NCI-H1048 (cell line): ENCODE measurements around the gene FBXL4.
A peak's percentile ranks its signal among the peaks of the same experiment; 100 is the strongest.

ENCODE experiments used
- DNase-seq: peaks from one replicate; lab custom pipeline; 2025; lab: John Stamatoyannopoulos, UW

Gene FBXL4

GRCh38 chr6:98838975-98839374 is 108.8 kb downstream of the FBXL4 start:
- DNase-seq = no peak

GRCh38 chr6:98838032-98838431 is 109.7 kb downstream of the FBXL4 start:
- DNase-seq = no peak

- no peak for DNase-seq
These were observed 110.5 kb downstream of the FBXL4 start for GRCh38 chr6:98836962-98837944.

DNA sequence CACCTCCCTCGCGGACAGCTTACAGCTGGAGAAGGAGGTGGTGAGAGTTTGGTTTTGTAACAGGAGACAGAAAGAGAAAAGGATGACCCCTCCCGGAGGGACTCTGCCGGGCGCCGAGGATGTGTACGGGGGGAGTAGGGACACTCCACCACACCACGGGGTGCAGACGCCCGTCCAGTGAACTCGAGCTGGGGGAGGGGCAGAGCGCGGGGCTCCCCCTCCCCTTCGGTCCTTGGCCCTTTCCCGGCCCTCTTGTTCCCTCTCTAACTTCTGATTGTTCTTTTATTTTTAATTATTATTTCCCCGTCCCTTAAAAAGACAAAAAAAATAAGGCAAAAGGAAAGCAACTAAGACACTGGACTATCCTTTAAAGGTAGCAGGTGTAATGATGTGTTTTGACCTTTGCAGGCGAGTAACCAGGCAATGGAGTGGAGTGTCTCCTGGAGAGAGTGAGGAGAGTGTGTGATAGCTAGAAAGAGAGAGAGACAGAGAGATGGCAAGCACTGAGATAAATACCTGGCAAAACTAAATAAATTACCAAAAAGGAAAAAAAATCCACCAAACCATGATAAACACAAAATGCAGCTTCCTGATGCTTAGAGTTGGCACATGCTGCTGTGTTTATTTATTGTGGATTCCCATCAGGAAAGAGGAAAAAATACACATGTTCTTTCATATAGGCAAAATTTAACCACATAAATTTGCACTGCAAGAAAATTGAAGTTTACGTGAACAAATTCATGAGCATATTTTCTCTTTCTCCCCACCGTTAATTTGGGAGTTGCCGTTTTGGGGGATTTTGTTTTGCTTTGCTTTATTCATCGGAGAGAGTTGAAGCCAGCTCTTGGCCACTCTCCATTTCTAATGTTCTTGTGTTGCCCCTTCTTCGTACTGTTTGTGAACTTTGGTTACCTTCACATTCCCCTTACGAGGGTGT is 111.5 kb downstream of the FBXL4 start:
- DNase-seq = no peak

DNA sequence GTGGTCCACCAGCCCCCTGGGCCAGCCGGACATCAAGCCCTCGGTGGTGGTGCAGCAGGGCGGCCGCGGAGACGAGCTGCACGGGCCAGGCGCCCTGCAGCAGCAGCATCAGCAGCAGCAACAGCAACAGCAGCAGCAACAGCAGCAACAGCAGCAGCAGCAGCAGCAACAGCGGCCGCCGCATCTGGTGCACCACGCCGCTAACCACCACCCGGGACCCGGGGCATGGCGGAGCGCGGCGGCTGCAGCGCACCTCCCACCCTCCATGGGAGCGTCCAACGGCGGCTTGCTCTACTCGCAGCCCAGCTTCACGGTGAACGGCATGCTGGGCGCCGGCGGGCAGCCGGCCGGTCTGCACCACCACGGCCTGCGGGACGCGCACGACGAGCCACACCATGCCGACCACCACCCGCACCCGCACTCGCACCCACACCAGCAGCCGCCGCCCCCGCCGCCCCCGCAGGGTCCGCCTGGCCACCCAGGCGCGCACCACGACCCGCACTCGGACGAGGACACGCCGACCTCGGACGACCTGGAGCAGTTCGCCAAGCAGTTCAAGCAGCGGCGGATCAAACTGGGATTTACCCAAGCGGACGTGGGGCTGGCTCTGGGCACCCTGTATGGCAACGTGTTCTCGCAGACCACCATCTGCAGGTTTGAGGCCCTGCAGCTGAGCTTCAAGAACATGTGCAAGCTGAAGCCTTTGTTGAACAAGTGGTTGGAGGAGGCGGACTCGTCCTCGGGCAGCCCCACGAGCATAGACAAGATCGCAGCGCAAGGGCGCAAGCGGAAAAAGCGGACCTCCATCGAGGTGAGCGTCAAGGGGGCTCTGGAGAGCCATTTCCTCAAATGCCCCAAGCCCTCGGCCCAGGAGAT is 112.4 kb downstream of the FBXL4 start:
- no peak for DNase-seq

DNA sequence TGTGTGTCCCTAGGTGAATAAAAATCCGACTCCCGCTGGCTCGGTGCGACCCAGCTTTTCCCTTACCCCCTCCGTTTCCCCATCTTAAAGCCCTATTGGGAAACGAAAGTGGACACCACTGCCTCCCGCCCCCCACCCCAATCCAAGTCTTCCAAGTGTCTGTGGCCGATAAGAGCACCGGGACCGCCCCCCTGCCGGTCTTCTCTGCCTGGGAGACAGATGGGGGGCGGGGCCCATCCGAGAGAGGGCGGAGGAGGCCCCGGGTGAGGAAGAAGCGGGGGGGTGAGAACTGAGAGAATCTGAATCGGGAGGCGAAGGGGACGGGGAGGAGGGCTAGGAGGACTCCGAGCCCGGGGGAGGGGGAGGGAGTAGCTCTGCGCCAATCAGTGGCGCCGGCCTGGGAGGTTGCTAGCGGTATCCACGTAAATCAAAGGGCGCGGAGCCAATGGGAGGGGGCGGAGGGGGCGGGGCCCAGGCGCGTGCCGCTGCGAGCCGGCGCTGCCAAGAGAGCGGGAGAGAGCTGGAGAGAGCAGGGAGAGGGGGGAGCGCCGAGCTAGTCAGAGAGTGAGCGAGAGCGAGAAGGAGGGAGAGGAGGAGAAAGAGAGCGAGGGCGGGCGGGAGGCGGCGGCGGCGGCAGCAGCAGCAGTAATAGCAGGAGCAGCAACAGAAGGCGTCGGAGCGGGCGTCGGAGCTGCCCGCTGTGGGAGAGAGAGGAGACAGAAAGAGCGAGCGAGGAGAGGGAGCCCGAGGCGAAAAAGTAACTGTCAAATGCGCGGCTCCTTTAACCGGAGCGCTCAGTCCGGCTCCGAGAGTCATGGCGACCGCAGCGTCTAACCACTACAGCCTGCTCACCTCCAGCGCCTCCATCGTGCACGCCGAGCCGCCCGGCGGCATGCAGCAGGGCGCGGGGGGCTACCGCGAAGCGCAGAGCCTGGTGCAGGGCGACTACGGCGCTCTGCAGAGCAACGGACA is 113.4 kb downstream of the FBXL4 start, which contains the start of gene POU3F2:
Gene POU3F2 (plus strand): TSS at position 515 of the 972 bp plus-strand sequence. CDS start 300 bp downstream, at position 815.
- DNase-seq = peak; percentile 93

- DNase-seq = no peak
These were observed 114.3 kb downstream of the FBXL4 start for GRCh38 chr6:98833307-98834059.

- no peak for DNase-seq
These were observed 114.8 kb downstream of the FBXL4 start for GRCh38 chr6:98833057-98833306.

DNA sequence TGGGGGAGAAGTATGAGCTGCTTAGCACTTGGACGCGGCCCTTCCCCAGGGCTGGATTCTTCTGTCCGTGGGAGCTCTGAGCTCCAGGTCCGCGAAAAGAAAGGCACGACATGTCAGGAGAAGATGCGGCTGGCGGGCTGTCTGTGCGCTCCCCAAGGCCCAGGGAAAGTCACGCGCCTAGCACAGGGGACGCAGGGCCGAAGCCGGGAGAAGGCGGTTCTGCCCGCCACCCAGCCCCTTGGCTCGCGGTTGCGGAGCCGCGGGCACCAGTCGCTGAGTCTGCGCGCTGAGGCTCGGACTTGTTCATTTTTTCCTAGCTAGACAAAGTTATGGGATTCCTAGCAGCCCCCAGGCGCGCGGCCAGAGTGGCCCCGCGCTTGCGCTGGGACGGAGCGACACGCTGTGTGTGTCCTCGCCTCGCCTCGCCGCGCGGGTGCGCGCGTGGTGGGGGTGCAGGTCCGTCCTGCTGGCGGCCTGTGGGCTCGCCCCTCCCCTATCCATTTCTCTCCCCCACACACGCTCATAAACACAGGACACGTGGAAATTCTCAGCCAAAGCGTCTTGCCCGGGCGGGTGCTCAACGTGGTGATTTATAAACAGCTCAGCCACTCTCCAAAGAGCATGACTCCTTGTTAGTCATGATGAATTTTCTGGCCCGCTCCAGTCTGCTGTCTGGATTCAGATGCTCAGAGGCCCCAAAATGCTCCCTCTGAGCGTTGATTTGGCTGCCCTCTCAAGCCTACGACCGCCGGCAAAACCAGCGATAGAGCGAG is 115.3 kb downstream of the FBXL4 start:
- DNase-seq = no peak

- DNase-seq = no peak
These were observed 115.8 kb downstream of the FBXL4 start for GRCh38 chr6:98831959-98832283.

- no peak for DNase-seq
These were observed 116.4 kb downstream of the FBXL4 start for GRCh38 chr6:98831057-98831958.

DNA sequence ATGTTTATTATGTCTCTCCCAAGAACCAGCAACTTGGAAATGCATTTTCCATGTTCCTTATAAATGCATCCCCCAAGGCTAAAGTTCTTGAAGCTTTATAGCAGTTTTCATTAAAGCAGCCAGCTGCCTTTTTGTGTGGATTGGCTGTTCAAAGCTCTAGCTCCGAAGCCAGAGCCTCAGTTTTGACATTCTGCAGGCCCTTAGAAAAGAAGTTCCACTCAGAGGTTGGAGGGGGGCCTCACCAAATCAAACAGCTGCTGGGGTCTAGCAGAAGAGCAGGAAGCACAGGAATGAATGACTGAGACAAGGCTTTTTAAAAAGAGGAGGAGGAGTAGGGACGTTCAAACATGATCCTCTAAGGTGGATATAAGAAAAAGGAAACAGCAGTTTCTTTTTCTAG is 117.6 kb downstream of the FBXL4 start:
- DNase-seq = no peak

DNA sequence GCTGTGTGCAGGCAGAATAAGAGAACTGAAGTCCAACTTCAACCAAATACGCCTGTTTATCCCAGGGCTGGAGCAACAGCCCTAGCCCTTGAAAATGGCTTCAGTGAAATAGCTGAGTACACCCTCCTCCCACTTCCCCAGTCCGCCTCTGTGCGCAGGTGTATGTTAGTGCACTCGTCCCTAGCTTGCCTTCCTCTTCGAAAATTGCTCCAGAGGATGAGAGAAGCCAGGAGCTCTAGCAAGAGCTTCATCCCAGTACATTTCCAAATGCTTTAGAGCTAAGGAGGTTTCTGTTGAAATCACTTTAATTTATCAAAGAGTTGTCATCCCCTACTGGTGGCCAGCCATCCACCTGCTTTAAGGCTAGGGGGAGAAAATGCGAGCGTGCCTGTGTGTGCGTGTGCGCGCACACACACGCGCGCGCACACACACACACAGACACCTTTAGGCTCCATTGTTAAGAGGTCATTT is 118.8 kb downstream of the FBXL4 start:
- no peak for DNase-seq

DNA sequence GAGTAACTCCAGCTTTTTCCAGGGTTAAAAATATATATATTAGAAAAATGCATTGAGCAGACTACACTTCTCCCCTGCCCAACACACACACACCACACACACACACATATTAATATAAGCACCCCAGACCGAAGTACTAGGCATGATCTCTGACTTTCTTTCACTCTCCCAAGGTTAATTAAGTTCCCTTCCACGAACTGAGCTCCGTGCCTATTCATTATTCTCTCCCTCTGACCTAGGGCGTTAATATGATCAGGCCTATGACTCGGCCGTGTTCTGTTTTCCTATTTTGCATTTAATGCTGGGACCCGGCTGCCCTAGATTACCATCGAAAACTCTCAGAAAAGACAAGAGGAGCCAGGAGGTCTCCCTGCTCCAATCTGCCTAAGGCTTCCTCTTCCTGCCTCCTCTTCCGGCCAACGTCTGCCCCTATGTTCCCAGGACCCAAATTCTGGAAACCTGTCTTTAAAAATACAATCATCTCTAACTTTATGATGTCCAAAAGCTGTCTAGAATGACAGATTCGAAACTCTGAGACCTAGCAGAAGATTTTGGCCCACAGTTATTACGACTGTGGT is 119.4 kb downstream of the FBXL4 start:
- no peak for DNase-seq

DNA sequence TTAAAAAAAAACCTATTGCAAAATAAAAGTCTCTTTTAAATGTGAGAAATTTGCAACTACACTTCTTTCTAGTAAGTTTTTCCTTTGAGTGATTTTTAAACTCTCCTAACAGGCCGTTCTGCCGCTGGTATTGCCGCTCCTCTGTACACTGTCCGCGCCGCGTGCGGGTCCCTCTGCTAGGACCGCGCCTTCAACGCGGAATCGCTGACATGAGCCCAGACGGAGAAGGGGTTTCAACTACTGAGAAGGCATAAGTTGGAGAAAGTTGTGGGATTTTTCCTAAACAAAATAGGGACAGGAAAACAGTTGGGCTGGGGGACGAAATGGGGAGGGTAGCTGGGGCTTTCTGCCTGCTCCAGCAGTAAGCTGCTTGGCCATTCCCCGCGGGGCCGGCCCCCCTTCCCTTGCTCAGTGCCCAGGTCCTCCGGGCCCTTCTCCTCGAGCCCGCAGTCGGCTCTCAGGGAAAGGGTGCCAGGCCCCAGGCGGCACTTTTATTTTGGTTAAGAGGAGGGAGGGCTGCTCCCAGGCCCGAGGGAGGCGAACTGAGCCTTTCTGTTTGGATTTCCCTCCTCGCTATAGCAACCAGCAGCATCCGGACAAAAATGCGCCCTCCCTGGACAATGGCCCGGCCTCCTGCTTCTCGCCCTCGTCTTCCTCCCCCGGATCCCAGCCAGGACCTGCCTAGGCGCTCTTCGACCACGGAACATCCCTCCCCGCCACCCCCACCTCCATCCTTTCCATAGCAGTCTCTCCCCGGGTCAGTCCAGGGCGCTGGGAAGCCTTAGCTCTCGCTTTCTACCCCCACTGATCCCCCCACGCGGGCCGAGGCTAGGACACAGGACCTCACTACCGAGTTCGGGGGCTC is 120.2 kb downstream of the FBXL4 start:
- DNase-seq = no peak

- DNase-seq = no peak
These were observed 122.0 kb downstream of the FBXL4 start for GRCh38 chr6:98825600-98826230.
